ENCODE data around the gene FMR1. TPM values are rescaled to one million over a fixed set of nuclear protein-coding genes. Genes with fewer than 3 reads are reported as not detected.

FMR1 gene
- total RNA-seq, 1 donor from 2014 or later, result 68.3 TPM

GRCh38 chrX:147953976-147954375, 42.3 kb downstream of the FMR1 start:
- Mint-ChIP-seq H3K4me3 (ENCODE audit: low read depth) (no peak overlapping the region), H3K27ac (no peak overlapping the region), H3K27me3 (no peaks in the 10 kb centered on the region), H3K4me1 (ENCODE audit: low read depth) (no peaks in the 10 kb centered on the region), H3K9me3 (ENCODE audit: low read depth) (peaks cover 17% of the 10 kb centered on the region), H3K36me3 (ENCODE audit: insufficient read depth) (peaks cover 3% of the 10 kb centered on the region)
- TF ChIP-seq CTCF (IDR thresholded peaks at IDR 0.05; ENCODE audit: unreplicated experiment), result no peak
- DNase-seq (ENCODE audit: low spot score, unreplicated experiment), result no peak

- H3K27me3 Mint-ChIP-seq, result no peaks in the 10 kb centered on the region
- no peak for DNase-seq (ENCODE audit: low spot score, unreplicated experiment)
- H3K36me3 Mint-ChIP-seq (ENCODE audit: insufficient read depth), result no peaks in the 10 kb centered on the region
- peaks cover 33% of the 10 kb centered on the region for H3K9me3 Mint-ChIP-seq (ENCODE audit: low read depth)
- H3K4me1 Mint-ChIP-seq (ENCODE audit: low read depth), result no peaks in the 10 kb centered on the region
- H3K27ac Mint-ChIP-seq, result no peak overlapping the region
- H3K4me3 Mint-ChIP-seq (ENCODE audit: low read depth), result no peak overlapping the region
- TF ChIP-seq CTCF (IDR thresholded peaks at IDR 0.05; ENCODE audit: unreplicated experiment), result no peak
These were observed 45.6 kb downstream of the FMR1 start for GRCh38 chrX:147957291-147957690.

GRCh38 chrX:147958291-147958690, 46.6 kb downstream of the FMR1 start:
- Mint-ChIP-seq H3K4me1 (ENCODE audit: low read depth) (no peaks in the 10 kb centered on the region), H3K27ac (no peak overlapping the region), H3K27me3 (no peaks in the 10 kb centered on the region), H3K9me3 (ENCODE audit: low read depth) (peaks cover 38% of the 10 kb centered on the region), H3K4me3 (ENCODE audit: low read depth) (no peak overlapping the region), H3K36me3 (ENCODE audit: insufficient read depth) (no peaks in the 10 kb centered on the region)
- DNase-seq (ENCODE audit: low spot score, unreplicated experiment), result no peak
- no peak for TF ChIP-seq CTCF (IDR thresholded peaks at IDR 0.05; ENCODE audit: unreplicated experiment)

GRCh38 chrX:147960722-147961121, 49.0 kb downstream of the FMR1 start:
- Mint-ChIP-seq H3K4me1 (ENCODE audit: low read depth) (no peaks in the 10 kb centered on the region), H3K9me3 (ENCODE audit: low read depth) (peaks cover 54% of the 10 kb centered on the region), H3K27ac (no peak overlapping the region), H3K4me3 (ENCODE audit: low read depth) (no peak overlapping the region), H3K36me3 (ENCODE audit: insufficient read depth) (no peaks in the 10 kb centered on the region), H3K27me3 (no peaks in the 10 kb centered on the region)
- TF ChIP-seq CTCF (IDR thresholded peaks at IDR 0.05; ENCODE audit: unreplicated experiment), result no peak
- DNase-seq (ENCODE audit: low spot score, unreplicated experiment), result no peak

- no peak for TF ChIP-seq CTCF (IDR thresholded peaks at IDR 0.05; ENCODE audit: unreplicated experiment)
- H3K9me3 Mint-ChIP-seq (ENCODE audit: low read depth), result peaks cover 51% of the 10 kb centered on the region
- no peak overlapping the region for H3K4me3 Mint-ChIP-seq (ENCODE audit: low read depth)
These were observed 50.8 kb downstream of the FMR1 start for GRCh38 chrX:147962476-147962875.

More at GRCh38 chrX:147962476-147962875, 50.8 kb downstream of the FMR1 start:
- H3K36me3 Mint-ChIP-seq (ENCODE audit: insufficient read depth), result no peaks in the 10 kb centered on the region
- H3K27me3 Mint-ChIP-seq, result no peaks in the 10 kb centered on the region
- no peaks in the 10 kb centered on the region for H3K4me1 Mint-ChIP-seq (ENCODE audit: low read depth)
- DNase-seq (ENCODE audit: low spot score, unreplicated experiment), result no peak
- H3K27ac Mint-ChIP-seq, result no peak overlapping the region
